NCI-H2029 treated with DMSO at 0.1 percent for 48 hours (cell line): Measurements from ENCODE around the gene CAMK2A.
A peak's percentile ranks its signal among the peaks of the same experiment; 100 is the strongest.

ENCODE experiments used
- DNase-seq: peaks from one replicate; lab custom pipeline; 2025; lab: John Stamatoyannopoulos, UW

Gene CAMK2A

GRCh38 chr5:150279330-150280020, 10.1 kb downstream of the CAMK2A start:
- no peak for DNase-seq

DNA sequence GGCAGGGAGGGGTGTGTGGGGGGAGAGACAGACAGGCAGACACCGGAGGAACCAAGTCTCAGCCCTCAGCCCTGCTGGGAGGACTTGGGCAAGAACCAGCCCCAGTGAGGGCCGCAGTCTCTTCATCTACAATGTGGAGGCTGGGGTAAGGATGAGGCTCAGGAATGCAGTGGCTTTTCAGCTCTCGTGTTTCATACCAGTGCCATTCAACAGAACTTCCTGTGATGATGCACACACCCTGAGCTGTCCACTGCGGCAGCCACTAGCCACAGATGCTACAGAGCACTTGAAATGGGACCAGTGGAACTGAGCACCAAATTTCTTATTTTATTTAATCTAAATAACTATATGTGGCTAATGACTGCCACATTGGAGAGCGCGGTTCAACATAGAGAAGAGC, 10.7 kb downstream of the CAMK2A start:
- DNase-seq, result no peak

DNA sequence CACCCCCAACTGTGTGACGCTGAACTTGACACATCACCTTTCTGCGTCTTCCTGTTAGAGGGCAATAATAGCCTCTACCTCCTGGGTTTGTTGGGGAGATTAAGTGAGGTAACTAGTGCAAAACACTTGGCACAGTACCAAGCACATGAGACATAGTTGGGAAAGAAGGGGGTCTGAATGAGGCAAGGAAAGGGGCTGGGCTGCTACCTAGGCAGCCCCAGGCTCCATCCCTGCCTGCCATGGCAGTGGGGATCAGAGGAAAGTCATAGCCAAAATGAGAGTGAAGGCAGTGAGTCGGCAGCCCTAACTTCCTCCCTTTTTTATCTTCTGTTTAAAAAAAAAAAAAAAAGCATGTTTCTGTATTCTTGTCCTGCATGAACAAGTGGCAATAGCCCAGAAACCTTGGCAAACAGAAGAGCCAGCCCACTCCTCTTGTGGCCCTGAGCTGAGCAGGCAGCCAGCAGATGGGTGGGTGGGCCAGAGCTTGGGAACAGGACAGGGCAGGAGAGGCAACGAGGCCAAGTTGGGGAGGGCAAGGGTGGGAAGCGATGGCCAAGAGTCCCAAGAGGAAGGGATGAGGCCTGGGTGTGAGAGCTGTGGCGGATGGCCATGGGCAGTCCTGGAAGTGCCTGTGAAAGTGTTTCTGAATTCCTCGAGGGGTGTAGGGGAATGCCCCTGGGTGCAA, 11.4 kb downstream of the CAMK2A start:
- no peak for DNase-seq

GRCh38 chr5:150277043-150277442, 12.5 kb downstream of the CAMK2A start:
- DNase-seq, result no peak

- no peak for DNase-seq
Observed at GRCh38 chr5:150274811-150275210, 14.8 kb downstream of the CAMK2A start.

- DNase-seq, result no peak
Observed at GRCh38 chr5:150272531-150272930, 17.0 kb downstream of the CAMK2A start.

DNA sequence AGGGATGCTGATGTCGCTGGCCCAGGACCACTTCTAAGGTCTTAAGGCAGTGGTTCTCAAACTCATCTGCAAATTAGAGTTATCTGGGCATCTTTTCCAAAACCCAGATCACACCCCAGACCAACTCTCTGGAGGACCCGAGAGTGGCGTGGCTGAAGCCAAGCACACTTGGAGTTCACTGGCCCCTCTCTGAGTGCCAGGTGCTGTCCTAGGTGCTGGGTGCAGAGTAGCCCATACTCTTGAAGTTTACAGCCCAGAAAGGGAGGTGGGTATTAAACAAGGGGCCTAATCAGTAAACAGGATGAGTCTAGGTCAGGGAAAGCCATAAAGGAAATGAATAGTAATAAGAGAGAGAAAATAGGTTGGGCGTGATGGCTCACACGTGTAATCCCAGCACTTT, 17.6 kb downstream of the CAMK2A start:
- no peak for DNase-seq

- DNase-seq, result no peak
Observed at GRCh38 chr5:150271296-150271692, 18.3 kb downstream of the CAMK2A start.

DNA sequence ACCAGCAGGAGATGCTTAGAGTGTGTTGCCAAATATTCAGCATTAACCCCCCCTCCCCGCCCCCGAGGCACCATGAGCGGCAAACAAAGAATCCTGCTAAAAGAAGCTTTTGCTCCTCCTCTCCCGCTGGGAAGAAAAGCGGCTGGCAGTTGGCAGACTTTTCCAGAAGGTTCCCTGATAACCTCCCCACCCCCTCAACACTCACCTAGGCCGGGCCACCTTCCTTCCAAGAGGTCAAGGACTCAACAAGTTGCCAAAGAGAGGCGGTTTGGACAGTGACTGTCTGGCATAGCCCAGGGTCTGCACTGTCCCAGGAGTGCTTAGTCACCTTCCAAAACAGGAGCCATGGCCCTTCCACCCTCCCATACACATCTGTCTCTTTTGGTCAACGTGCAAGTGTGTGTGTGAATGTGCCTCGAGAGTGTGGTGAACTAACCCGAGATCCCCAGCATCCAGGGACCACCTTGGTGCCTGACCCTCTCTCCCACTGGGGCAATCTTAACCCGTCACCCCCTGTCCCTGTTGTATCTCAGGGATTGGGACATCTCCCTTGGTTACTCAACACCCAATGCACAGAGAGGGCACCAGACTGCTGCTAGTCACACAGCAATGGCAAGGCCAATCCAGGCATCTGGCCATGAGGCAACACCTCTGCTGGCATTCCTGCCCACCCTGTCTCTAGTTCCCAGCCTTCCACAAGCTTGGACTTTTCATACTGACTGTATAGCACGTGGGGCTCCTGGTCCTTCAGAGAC, 18.9 kb downstream of the CAMK2A start:
- DNase-seq, result no peak

- DNase-seq, result peak; percentile 54
Observed at GRCh38 chr5:150266871-150267291, 22.7 kb downstream of the CAMK2A start.

DNA sequence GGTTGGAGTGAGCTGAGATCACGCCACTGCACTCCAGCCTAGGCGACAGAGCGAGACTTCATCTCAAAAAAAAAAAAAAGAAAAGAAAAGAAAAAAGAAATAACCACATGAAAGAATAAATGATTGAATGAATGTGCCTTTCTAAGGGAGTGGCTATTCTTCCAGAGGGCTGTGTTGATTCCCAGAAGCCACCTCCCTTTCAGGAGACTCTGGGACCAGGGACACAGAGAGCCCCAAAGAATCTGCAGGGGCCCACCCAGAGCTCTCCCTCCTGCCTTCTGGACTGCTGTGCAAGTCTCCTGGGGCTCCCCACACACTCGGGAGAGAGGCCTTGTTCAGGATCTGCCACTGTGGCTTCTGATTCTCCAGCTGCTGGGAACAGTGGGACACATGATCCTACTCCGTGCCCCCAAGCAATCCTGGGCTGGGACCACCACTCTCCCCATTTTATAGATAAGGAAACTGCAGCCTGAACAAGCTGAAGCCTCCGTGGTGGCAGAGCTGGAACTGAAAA, 23.6 kb downstream of the CAMK2A start:
- no peak for DNase-seq

DNA sequence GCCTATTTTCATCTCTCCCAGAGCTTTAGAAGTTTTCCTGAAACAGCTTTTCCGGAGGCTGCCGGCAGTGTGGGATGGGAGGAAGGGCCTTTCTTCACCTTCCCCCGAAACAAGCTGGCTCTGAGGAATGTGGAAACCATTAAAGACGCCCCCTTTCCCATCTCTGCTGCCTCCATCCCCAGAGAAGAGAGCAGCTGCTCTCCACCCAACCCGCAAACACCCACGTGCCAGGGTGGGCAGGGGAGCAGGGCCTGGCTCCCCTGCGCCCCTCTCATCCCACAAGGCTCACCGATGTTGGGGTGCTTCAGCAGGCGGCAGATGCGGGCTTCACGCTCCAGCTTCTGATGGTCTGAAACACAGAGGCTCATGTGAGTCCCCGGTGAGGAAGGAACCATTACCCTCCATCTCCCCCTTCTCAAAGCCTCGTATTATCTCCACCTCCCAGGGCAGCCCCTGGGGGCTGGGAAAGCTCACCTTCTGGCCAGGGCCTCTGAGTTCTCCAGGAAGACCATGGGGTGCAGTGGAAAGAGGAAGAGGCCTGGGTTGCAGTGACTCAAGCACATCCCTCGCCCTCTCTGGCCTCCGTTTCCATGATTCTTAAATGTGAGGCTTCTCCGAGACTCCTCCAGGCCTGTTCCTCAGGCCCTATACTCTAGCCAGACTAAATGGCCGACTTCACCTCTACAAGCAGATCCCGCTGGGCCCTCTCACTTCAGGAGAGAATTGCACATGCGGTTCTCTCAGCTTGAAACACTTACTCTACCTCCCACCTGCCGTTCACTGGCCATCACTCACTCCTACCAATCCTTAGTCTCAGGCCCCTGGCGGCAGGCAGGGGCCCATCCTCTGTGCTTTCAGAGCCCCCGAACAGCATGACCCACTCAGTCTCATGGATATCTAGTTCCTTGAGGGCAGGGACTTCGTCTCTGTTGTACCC, 24.6 kb downstream of the CAMK2A start:
- no peak for DNase-seq

- no peak for DNase-seq
Observed at GRCh38 chr5:150263801-150264621, 25.6 kb downstream of the CAMK2A start.

DNA sequence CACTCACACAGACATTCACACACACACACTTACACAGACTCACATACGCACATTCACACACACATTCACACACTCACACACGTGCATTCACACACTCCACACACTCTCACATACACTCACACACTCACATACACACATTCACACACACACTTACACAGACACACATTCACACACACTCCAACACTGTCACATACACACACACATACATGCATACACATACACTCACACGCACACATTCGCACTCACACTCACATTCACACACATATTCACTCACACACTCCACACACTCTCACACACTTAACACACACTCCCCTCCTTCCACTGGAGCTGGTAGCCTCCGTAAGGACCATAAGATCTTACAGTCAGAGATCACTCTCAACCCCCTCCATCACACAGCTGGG, 26.2 kb downstream of the CAMK2A start:
- DNase-seq, result no peak

GRCh38 chr5:150262502-150262901, 27.1 kb downstream of the CAMK2A start:
- DNase-seq, result no peak

DNA sequence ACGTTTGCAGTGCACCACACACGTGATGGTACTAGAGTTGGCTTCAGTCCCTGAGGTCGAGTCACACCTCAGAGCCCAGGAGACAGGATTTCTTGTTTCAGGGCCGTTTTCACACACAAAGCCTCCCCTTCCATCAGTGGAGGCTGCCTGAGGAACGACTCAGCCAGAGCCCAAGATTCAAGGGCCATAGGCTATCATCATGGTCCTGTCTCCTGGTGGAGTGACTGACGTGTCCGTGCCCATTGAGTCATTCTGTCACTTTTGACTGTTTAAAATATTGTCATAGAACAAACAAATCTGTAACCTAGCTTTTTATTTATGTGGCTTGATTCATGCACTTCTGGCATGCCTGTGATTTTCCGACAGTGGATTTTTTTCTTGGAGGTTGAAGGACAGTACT, 28.3 kb downstream of the CAMK2A start:
- DNase-seq, result no peak

GRCh38 chr5:150258130-150258529, 31.4 kb downstream of the CAMK2A start:
- DNase-seq, result no peak

DNA sequence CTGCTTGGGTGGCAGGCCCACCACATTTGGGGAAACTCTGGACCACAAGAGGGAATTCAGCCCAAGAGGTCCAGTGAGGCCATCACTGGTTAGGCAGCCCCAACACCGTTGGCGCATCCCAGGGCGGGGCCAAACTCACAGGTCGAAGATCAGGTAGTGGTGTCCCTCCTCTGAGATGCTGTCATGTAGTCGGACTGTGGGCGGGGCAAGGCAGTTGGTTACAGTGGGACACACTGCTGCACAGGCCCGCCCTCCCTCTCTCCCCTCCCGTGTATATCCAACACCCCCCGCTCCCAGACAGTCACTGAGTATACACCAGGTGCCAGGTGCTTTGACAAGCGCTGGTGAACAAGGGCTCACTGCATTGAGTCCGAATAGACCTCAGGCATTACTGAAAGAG, 32.1 kb downstream of the CAMK2A start:
- no peak for DNase-seq

DNA sequence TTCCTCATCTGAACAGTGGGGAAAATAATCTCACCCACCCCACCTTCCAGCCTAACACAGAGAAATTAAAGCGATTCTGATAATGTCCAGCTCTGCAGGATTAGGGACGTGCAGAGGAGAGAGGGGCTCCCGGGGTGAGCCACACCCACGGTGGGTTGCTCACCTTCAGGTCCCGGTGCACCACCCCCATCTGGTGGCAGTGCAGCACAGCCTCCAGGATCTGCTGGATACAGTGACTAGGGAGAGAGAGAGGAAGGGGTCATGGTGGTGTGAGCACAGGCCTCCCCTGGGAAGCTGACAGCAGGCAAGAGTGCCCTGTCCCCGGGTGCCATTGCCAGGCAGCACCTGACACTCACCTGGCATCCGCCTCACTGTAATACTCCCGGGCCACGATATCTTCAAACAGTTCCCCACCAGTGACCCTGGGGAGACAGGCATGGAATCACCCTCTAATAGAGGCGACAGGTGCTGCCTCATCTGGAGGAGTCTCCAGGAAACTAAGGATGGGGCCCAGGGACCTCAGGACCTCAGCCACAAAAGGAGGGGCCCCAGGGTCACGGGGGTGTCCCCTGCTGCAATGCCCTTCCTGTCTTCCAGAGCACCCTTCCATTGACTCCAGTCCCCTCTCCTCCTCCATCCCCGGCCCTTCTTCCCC, 33.0 kb downstream of the CAMK2A start:
- DNase-seq, result no peak

DNA sequence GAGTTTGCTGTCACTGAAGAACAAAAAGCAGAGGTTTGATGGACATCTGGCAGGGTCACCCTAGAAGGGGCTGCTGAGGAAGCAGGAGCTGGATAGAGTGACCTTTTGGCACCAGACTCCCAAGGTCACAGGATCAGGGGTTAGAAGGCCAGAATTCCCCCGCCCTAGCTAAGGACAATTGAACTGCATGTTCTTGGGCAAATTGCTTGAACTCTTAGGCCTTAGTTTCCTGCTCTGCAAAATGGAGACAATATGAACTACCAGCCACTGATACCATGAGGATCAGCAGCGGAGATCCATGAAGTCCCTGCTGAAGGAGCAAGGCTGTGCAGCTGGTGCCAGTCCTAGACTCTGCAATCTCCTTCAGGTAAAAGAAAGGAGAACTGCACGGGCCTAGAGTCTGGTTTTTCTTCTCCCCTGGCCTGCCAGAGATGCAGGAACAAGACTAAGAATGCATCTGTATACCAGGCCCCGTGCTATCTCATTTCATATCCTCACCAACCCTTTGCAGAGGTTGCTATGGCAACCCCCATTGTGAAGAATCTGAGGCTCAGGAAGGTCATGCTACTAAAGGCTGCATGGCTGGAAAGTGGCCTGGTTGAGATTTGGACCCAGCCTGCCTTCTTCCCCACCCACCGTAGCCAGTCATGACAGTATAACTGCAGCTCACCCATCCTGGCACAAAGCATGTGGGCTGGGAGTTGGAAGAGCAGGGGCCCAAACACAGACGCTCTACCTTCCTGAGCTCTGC, 33.7 kb downstream of the CAMK2A start:
- DNase-seq, result no peak
